ENCODE measurements around the gene KLHL28. TPM values are rescaled to one million over a fixed set of nuclear protein-coding genes. Genes with fewer than 3 reads are reported as not detected.
A peak's percentile ranks its signal among the peaks of the same experiment; 100 is the strongest.

KLHL28 gene
- total RNA-seq: 10 to 100 TPM in 1 of 2 experiments, 1 to 10 TPM in 1; 9.7 to 11.0 TPM

- H3K9me3 Mint-ChIP-seq: peaks cover 13% of the 10 kb centered on the region
- DNase-seq: peak; percentile 94
- peaks cover 39% of the 10 kb centered on the region for H3K36me3 Mint-ChIP-seq
- H3K27me3 Mint-ChIP-seq: no peaks in the 10 kb centered on the region
- H3K4me3 Mint-ChIP-seq: no peak within 1 kb of the TSS
- H3K4me1 Mint-ChIP-seq: peaks cover 52% of the 10 kb centered on the region
- H3K27ac Mint-ChIP-seq: no peak within 1 kb of the TSS
Observed at GRCh38 chr14:44961554-44962333, at the start of gene KLHL28, which contains the start of gene TOGARAM1. TSS of gene KLHL28 (minus strand) at chr14:44961947. CDS start at chr14:44945928, 16,019 bp downstream. TSS of gene TOGARAM1 (plus strand) at chr14:44962190. CDS start at chr14:44962422, 232 bp downstream.

GRCh38 chr14:45003924-45004323 is 42.2 kb upstream of the KLHL28 start:
- DNase-seq: no peak
- H3K36me3 Mint-ChIP-seq: no peaks in the 10 kb centered on the region

GRCh38 chr14:44995770-44996294 is 34.1 kb upstream of the KLHL28 start:
- no peak for DNase-seq
- no peaks in the 10 kb centered on the region for H3K4me1 Mint-ChIP-seq
- no peaks in the 10 kb centered on the region for H3K9me3 Mint-ChIP-seq
- H3K27me3 Mint-ChIP-seq: no peaks in the 10 kb centered on the region
- H3K4me3 Mint-ChIP-seq: no peak overlapping the region
- no peak overlapping the region for H3K27ac Mint-ChIP-seq
- peaks cover 14% of the 10 kb centered on the region for H3K36me3 Mint-ChIP-seq

More at GRCh38 chr14:45003924-45004323, 42.2 kb upstream of the KLHL28 start:
- Mint-ChIP-seq H3K9me3 (no peaks in the 10 kb centered on the region), H3K27me3 (no peaks in the 10 kb centered on the region), H3K4me3 (no peak overlapping the region), H3K27ac (no peak overlapping the region), H3K4me1 (no peaks in the 10 kb centered on the region)

- no peak for DNase-seq
- Mint-ChIP-seq H3K4me3 (no peak overlapping the region), H3K36me3 (peaks cover 14% of the 10 kb centered on the region), H3K4me1 (no peaks in the 10 kb centered on the region), H3K27ac (no peak overlapping the region), H3K27me3 (no peaks in the 10 kb centered on the region), H3K9me3 (no peaks in the 10 kb centered on the region)
Observed at GRCh38 chr14:44995196-44995595, 33.4 kb upstream of the KLHL28 start.

GRCh38 chr14:44990533-44990932 is 28.8 kb upstream of the KLHL28 start:
- Mint-ChIP-seq H3K9me3 (peaks cover 1% of the 10 kb centered on the region), H3K36me3 (peaks cover 10% of the 10 kb centered on the region)

GRCh38 chr14:44989497-44990440 is 28.0 kb upstream of the KLHL28 start:
- H3K27ac Mint-ChIP-seq: no peak overlapping the region
- H3K4me1 Mint-ChIP-seq: peaks cover 6% of the 10 kb centered on the region
- H3K27me3 Mint-ChIP-seq: no peaks in the 10 kb centered on the region
- peaks cover 10% of the 10 kb centered on the region for H3K36me3 Mint-ChIP-seq
- no peak overlapping the region for H3K4me3 Mint-ChIP-seq
- peaks cover 1% of the 10 kb centered on the region for H3K9me3 Mint-ChIP-seq
- DNase-seq: no peak

More at GRCh38 chr14:44990533-44990932, 28.8 kb upstream of the KLHL28 start:
- DNase-seq: no peak
- no peak overlapping the region for H3K4me3 Mint-ChIP-seq
- H3K27ac Mint-ChIP-seq: no peak overlapping the region
- H3K4me1 Mint-ChIP-seq: peaks cover 6% of the 10 kb centered on the region
- H3K27me3 Mint-ChIP-seq: no peaks in the 10 kb centered on the region

GRCh38 chr14:44988694-44989093 is 26.9 kb upstream of the KLHL28 start:
- Mint-ChIP-seq H3K4me1 (peaks cover 6% of the 10 kb centered on the region), H3K9me3 (peaks cover 1% of the 10 kb centered on the region), H3K27me3 (no peaks in the 10 kb centered on the region), H3K27ac (no peak overlapping the region), H3K4me3 (no peak overlapping the region), H3K36me3 (peaks cover 10% of the 10 kb centered on the region)
- no peak for DNase-seq

- Mint-ChIP-seq H3K27ac (no peak overlapping the region), H3K9me3 (no peaks in the 10 kb centered on the region), H3K4me1 (peaks cover 16% of the 10 kb centered on the region), H3K27me3 (no peaks in the 10 kb centered on the region), H3K36me3 (peaks cover 18% of the 10 kb centered on the region), H3K4me3 (no peak overlapping the region)
- DNase-seq: no peak
Observed at GRCh38 chr14:44982594-44982993, 20.8 kb upstream of the KLHL28 start.

- peaks cover 15% of the 10 kb centered on the region for H3K36me3 Mint-ChIP-seq
- H3K27me3 Mint-ChIP-seq: no peaks in the 10 kb centered on the region
Observed at GRCh38 chr14:44981198-44981597, 19.5 kb upstream of the KLHL28 start.

GRCh38 chr14:44979740-44980356 is 18.1 kb upstream of the KLHL28 start:
- H3K4me1 Mint-ChIP-seq: peaks cover 16% of the 10 kb centered on the region
- H3K4me3 Mint-ChIP-seq: no peak overlapping the region
- no peaks in the 10 kb centered on the region for H3K9me3 Mint-ChIP-seq
- no peak for DNase-seq
- no peak overlapping the region for H3K27ac Mint-ChIP-seq
- no peaks in the 10 kb centered on the region for H3K27me3 Mint-ChIP-seq
- peaks cover 16% of the 10 kb centered on the region for H3K36me3 Mint-ChIP-seq

More at GRCh38 chr14:44981198-44981597, 19.5 kb upstream of the KLHL28 start:
- no peaks in the 10 kb centered on the region for H3K9me3 Mint-ChIP-seq
- peaks cover 16% of the 10 kb centered on the region for H3K4me1 Mint-ChIP-seq
- no peak for DNase-seq
- H3K27ac Mint-ChIP-seq: no peak overlapping the region
- no peak overlapping the region for H3K4me3 Mint-ChIP-seq

GRCh38 chr14:44979273-44979672 is 17.5 kb upstream of the KLHL28 start:
- H3K4me3 Mint-ChIP-seq: no peak overlapping the region
- no peak overlapping the region for H3K27ac Mint-ChIP-seq
- H3K36me3 Mint-ChIP-seq: peaks cover 18% of the 10 kb centered on the region
- H3K9me3 Mint-ChIP-seq: no peaks in the 10 kb centered on the region
- peaks cover 20% of the 10 kb centered on the region for H3K4me1 Mint-ChIP-seq
- H3K27me3 Mint-ChIP-seq: no peaks in the 10 kb centered on the region
- no peak for DNase-seq

GRCh38 chr14:44971459-44971858 is 9.7 kb upstream of the KLHL28 start:
- H3K4me1 Mint-ChIP-seq: peaks cover 50% of the 10 kb centered on the region
- DNase-seq: no peak
- H3K9me3 Mint-ChIP-seq: peaks cover 48% of the 10 kb centered on the region
- H3K4me3 Mint-ChIP-seq: no peak overlapping the region
- no peaks in the 10 kb centered on the region for H3K27me3 Mint-ChIP-seq
- H3K36me3 Mint-ChIP-seq: peaks cover 71% of the 10 kb centered on the region
- H3K27ac Mint-ChIP-seq: no peak overlapping the region

GRCh38 chr14:44970907-44971306 is 9.2 kb upstream of the KLHL28 start:
- Mint-ChIP-seq H3K4me3 (no peak overlapping the region), H3K4me1 (peaks cover 50% of the 10 kb centered on the region), H3K36me3 (peaks cover 70% of the 10 kb centered on the region)

GRCh38 chr14:44968714-44969113 is 7.0 kb upstream of the KLHL28 start:
- H3K27ac Mint-ChIP-seq: no peak overlapping the region
- DNase-seq: no peak
- no peaks in the 10 kb centered on the region for H3K27me3 Mint-ChIP-seq
- H3K4me1 Mint-ChIP-seq: peaks cover 55% of the 10 kb centered on the region
- peaks cover 84% of the 10 kb centered on the region for H3K36me3 Mint-ChIP-seq
- H3K9me3 Mint-ChIP-seq: peaks cover 57% of the 10 kb centered on the region
- H3K4me3 Mint-ChIP-seq: no peak overlapping the region

More at GRCh38 chr14:44970907-44971306, 9.2 kb upstream of the KLHL28 start:
- peaks cover 48% of the 10 kb centered on the region for H3K9me3 Mint-ChIP-seq
- H3K27ac Mint-ChIP-seq: no peak overlapping the region
- DNase-seq: no peak
- no peaks in the 10 kb centered on the region for H3K27me3 Mint-ChIP-seq

Measured in activated naive CD8-positive, alpha-beta T cell treated with anti-CD3 and anti-CD28 coated beads for 36 hours (primary cell).